OCI-LY3 (cell line): ENCODE data around the gene KIDINS220.

Experiments used
- CTCF ChIP-seq: fragments of 200-600, 300-600 bp; sonication (generic); IDR thresholded peaks from 2 replicates; pipeline ENCODE4 v1.5.1; 2014; ENCODE audit warnings: antibody characterized with exemption, low read length, low read depth
- EZH2phosphoT487 ChIP-seq: fragments of 200-600 bp; shearing (Covaris generic); IDR thresholded peaks from 2 replicates; pipeline ENCODE4 v1.6.1; 2018; ENCODE audit warnings: antibody characterized with exemption, mixed run types, low read depth

- TF ChIP-seq CTCF (no peak), EZH2phosphoT487 (no peak)
Measured at GRCh38 chr2:8756716-8757115, 80.7 kb downstream of the KIDINS220 start.
